Adrenal gland (tissue), 5 donors: ENCODE results near the gene GATA2.

Source experiments
- CTCF ChIP-seq, 6 experiments: fragments of 450-650 bp in 4 of 6; fragments of 200-600 bp in 2 of 6; sonication (generic) in 1 of 6; IDR thresholded peaks; 1 replicate in 5 of 6; 2 replicates in 1 of 6; pipeline versions ENCODE4 v1.5.1 to v1.8.0; 2016 to 2021; ENCODE audit warnings: antibody characterized with exemption in 6 of 6, mild to moderate bottlenecking in 2 of 6, moderate library complexity in 1 of 6
- POLR2A ChIP-seq, 2 donors: fragments of 450-650 bp; IDR thresholded peaks; one replicate each; pipeline ENCODE4 v1.6.1; 2017; ENCODE audit warnings: antibody characterized with exemption in 2 of 2, mild to moderate bottlenecking in 2 of 2, moderate library complexity in 1 of 2
- donor health status: DM: no; HTN: no; CAD: no.

GRCh38 chr3:128524374-128525299 lies 31.6 kb upstream of the GATA2 start:
- TF ChIP-seq CTCF (IDR thresholded peaks at IDR 0.05) (no peak), POLR2A (IDR thresholded peaks at IDR 0.05) (no peak)
